ENCODE data around the gene OSBPL10.

Gene OSBPL10

DNA sequence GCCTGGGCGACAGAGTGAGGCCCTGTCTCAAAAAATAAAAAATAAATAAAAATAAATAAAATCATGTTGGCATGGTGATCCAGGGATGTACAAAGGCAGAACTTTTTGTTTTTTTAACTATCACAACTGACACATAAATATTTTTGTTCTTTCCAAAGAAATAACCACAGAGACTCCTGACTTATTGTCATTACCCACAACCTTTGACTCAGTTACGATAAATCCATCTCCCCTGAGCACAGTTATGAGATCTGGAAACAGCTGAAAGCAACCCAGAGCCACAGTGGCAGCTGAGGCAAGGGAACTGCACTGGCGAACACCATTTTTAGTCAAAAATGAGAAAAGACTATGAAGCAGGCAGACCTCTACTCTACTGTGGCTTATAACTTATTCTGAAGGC, 24.0 kb downstream of the OSBPL10 start:
- no peak for DNase-seq (ENCODE audit: extremely low read depth, low read depth)
- TF ChIP-seq, protein P1, sequence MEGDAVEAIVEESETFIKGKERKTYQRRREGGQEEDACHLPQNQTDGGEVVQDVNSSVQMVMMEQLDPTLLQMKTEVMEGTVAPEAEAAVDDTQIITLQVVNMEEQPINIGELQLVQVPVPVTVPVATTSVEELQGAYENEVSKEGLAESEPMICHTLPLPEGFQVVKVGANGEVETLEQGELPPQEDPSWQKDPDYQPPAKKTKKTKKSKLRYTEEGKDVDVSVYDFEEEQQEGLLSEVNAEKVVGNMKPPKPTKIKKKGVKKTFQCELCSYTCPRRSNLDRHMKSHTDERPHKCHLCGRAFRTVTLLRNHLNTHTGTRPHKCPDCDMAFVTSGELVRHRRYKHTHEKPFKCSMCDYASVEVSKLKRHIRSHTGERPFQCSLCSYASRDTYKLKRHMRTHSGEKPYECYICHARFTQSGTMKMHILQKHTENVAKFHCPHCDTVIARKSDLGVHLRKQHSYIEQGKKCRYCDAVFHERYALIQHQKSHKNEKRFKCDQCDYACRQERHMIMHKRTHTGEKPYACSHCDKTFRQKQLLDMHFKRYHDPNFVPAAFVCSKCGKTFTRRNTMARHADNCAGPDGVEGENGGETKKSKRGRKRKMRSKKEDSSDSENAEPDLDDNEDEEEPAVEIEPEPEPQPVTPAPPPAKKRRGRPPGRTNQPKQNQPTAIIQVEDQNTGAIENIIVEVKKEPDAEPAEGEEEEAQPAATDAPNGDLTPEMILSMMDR (IDR thresholded peaks at IDR 0.05; ENCODE audit: low read depth, low read length): no peak

DNA sequence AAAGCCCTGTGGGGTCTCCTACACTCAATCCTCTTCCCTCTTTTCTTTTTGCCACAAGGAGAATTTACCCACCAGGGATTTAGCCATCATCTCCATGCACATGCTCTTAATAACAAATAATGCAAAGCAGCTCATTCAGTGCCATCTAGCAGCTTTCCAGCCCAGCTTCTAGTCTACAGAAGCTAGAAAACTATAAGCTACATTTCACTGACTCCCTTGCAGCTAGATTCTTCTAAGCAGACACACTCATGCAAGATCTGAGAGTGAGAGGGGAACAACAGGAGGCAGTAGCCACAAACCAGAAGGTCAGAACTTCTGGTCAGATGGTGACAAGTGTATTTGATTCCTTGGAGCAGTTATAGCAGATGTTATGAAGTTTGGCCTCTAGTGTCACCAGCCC, 25.5 kb downstream of the OSBPL10 start:
- TF ChIP-seq, protein P1 (IDR thresholded peaks at IDR 0.05; ENCODE audit: low read depth, low read length): no peak

DNA sequence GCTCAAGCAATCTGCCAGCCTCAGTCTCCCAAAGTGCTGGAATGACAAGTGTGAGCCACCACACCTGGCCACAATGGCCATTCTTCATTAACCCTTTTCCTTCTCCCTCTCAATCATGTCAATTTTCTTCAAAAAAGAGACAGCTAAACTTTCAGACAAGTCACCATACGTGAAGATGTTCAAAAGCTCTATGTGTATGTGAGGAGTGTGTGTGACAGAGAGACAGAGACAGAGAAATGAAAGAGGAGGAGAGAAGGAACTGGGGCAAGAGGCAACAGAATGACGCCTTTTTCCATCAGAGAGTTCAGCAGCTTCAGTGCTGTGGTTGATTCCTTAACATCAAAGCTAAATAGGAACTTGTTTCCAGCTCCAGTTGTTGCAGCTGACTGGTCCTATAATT, 27.4 kb downstream of the OSBPL10 start:
- no peak for DNase-seq (ENCODE audit: extremely low read depth, low read depth)

More for the DNA sequence above, 25.5 kb downstream of the OSBPL10 start:
- DNase-seq (ENCODE audit: extremely low read depth, low read depth): no peak

GRCh38 chr3:31953091-31953490, 28.0 kb downstream of the OSBPL10 start:
- TF ChIP-seq, protein P1 (IDR thresholded peaks at IDR 0.05; ENCODE audit: low read depth, low read length): no peak
- DNase-seq (ENCODE audit: extremely low read depth, low read depth): no peak

More for the DNA sequence above, 27.4 kb downstream of the OSBPL10 start:
- TF ChIP-seq, protein P1 (IDR thresholded peaks at IDR 0.05; ENCODE audit: low read depth, low read length): no peak

GRCh38 chr3:31952205-31952604, 28.9 kb downstream of the OSBPL10 start:
- TF ChIP-seq, protein P1 (IDR thresholded peaks at IDR 0.05; ENCODE audit: low read depth, low read length): no peak
- no peak for DNase-seq (ENCODE audit: extremely low read depth, low read depth)

GRCh38 chr3:31948280-31948679, 32.8 kb downstream of the OSBPL10 start:
- no peak for DNase-seq (ENCODE audit: extremely low read depth, low read depth)
- TF ChIP-seq, protein P1 (IDR thresholded peaks at IDR 0.05; ENCODE audit: low read depth, low read length): no peak

DNA sequence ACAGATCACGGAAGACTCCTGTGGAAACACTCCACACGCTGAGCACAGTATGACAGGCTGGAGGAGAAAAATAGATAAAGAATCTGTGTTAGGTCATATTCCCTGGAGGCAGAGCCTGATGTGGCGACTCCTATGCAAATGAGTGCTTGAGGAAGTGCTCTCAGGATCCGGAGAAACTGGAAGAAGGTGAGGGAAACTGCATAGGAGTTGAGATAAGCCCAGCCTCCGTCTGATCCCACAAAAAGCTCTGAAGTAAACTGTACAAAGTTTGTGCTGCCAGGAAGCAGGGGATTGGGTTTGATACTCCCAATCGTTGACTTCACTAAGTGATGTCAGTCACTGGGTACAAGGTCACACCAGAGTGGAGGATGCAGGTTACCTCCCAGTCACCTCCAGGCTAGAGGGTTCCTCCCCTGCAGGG, 33.4 kb downstream of the OSBPL10 start:
- TF ChIP-seq, protein P1 (IDR thresholded peaks at IDR 0.05; ENCODE audit: low read depth, low read length): no peak
- no peak for DNase-seq (ENCODE audit: extremely low read depth, low read depth)

All from AG09319 (cell line).